H1 (cell line): ENCODE measurements around the gene F2. TPM values are rescaled to one million over a fixed set of nuclear protein-coding genes. Genes with fewer than 3 reads are reported as not detected.

Experiments
- CTCF ChIA-PET: fragments of 300-600 bp; sonication (Branson Sonifier 250); formaldehyde crosslinking; loops from one replicate; lab custom pipeline; 2021; ENCODE audit not compliant: partially characterized antibody; lab: Charles Lee
- POLR2A ChIA-PET: fragments of 300-600 bp; sonication (Branson Sonifier 250); formaldehyde crosslinking; loops from one replicate; lab custom pipeline; 2021; ENCODE audit warnings: inconsistent platforms; ENCODE audit not compliant: partially characterized antibody; lab: Charles Lee
- DNase-seq, 2 experiments: peaks; one replicate each; pipeline versions ENCODE4 v3.0.0 to v3.0.0-alpha.2; 2010 to 2022; ENCODE audit warnings: low spot score in 2 of 2, low read depth in 1 of 2, mixed read lengths in 1 of 2
- FAIRE-seq: peaks from 2 replicates; lab custom pipeline; 2011; peaks lifted over from hg19 to GRCh38; lab: Jason Lieb, UNC
- H2AFZ ChIP-seq: 2 replicates; pipeline ENCODE4 v1.8.1; 2012; ENCODE audit warnings: low read length, inconsistent platforms
- H2AK5ac ChIP-seq: 2 replicates; pipeline ENCODE4 v1.6.1; 2013; ENCODE audit warnings: low read depth, low read length
- H2BK120ac ChIP-seq: replicated peaks from 2 replicates; pipeline ENCODE3; 2013; ENCODE audit warnings: low read depth, low read length, inconsistent platforms
- H2BK12ac ChIP-seq: 2 replicates; pipeline ENCODE4 v1.6.1; 2013; ENCODE audit warnings: low read depth, low read length
- H2BK15ac ChIP-seq: 2 replicates; pipeline ENCODE4 v1.6.1; 2013; ENCODE audit warnings: low read length
- H2BK20ac ChIP-seq: 2 replicates; pipeline ENCODE4 v1.6.1; 2013; ENCODE audit warnings: low read length
- H2BK5ac ChIP-seq: 2 replicates; pipeline ENCODE4 v1.6.1; 2013; ENCODE audit warnings: low read depth, low read length
- H3K14ac ChIP-seq: 2 replicates; pipeline ENCODE4 v1.6.1; 2013; ENCODE audit warnings: inconsistent platforms; ENCODE audit not compliant: insufficient read length
- H3K18ac ChIP-seq: 2 replicates; pipeline ENCODE4 v1.6.1; 2013; ENCODE audit warnings: low read length; ENCODE audit errors: extremely low read depth
- H3K23ac ChIP-seq: 2 replicates; pipeline ENCODE4 v1.6.1; 2013; ENCODE audit warnings: inconsistent platforms; ENCODE audit not compliant: insufficient read length
- H3K23me2 ChIP-seq: 2 replicates; pipeline ENCODE4 v1.6.1; 2013; ENCODE audit warnings: low read depth, low read length
- H3K27ac ChIP-seq: 2 replicates; pipeline ENCODE4 v1.6.1; 2011; ENCODE audit warnings: low read depth, low read length, inconsistent platforms
- H3K27me3 ChIP-seq, 4 experiments: replicated peaks in 1 of 4; 1 replicate in 1 of 4; 2 replicates in 3 of 4; pipeline versions ENCODE4 v1.6.1 to v1.8.1; 2011 to 2013; ENCODE audit warnings: low read length in 3 of 4, mild to moderate bottlenecking in 3 of 4, inconsistent platforms in 2 of 4, mixed read lengths in 2 of 4, moderate library complexity in 1 of 4; ENCODE audit not compliant: control insufficient read depth in 3 of 4, insufficient read depth in 3 of 4; ENCODE audit errors: extremely low read depth in 1 of 4
- H3K36me3 ChIP-seq, 4 experiments: 2 replicates each; pipeline versions ENCODE4 v1.6.1 to v1.8.1; 2011 to 2013; ENCODE audit warnings: mild to moderate bottlenecking in 4 of 4, low read length in 3 of 4, moderate library complexity in 2 of 4, control low read depth in 1 of 4, inconsistent platforms in 1 of 4; ENCODE audit not compliant: insufficient read depth in 4 of 4, control insufficient read depth in 2 of 4
- H3K4ac ChIP-seq: replicated peaks from 2 replicates; pipeline ENCODE3; 2013; ENCODE audit warnings: low read length, low read depth, mixed read lengths, inconsistent platforms; ENCODE audit not compliant: insufficient read length
- H3K4me1 ChIP-seq, 4 experiments: replicated peaks in 1 of 4; 1 replicate in 1 of 4; 2 replicates in 3 of 4; pipeline versions ENCODE4 v1.6.1 to v1.8.1; 2011 to 2013; ENCODE audit warnings: low read length in 3 of 4, inconsistent platforms in 2 of 4, mixed read lengths in 1 of 4; ENCODE audit not compliant: insufficient read depth in 4 of 4, control insufficient read depth in 3 of 4
- H3K4me2 ChIP-seq, 2 experiments: 2 replicates each; pipeline versions ENCODE4 v1.6.1 to v1.8.1; 2011 to 2013; ENCODE audit warnings: low read depth in 2 of 2, low read length in 2 of 2, control low read depth in 1 of 2, inconsistent platforms in 1 of 2, mild to moderate bottlenecking in 1 of 2; ENCODE audit not compliant: insufficient read depth in 1 of 2
- H3K4me3 ChIP-seq, 4 experiments: fragments of 200-600, 300-600 bp in 1 of 4; sonication (generic), shearing (Covaris generic), sonication (Bioruptor Twin) in 1 of 4; 2 replicates each; pipeline versions ENCODE4 v1.5.1 to v1.8.1; 2011 to 2016; ENCODE audit warnings: low read length in 4 of 4, low read depth in 3 of 4, control low read depth in 2 of 4, inconsistent platforms in 2 of 4, mild to moderate bottlenecking in 2 of 4, mixed read lengths in 1 of 4, moderate library complexity in 1 of 4; ENCODE audit not compliant: insufficient read depth in 2 of 4; ENCODE audit errors: extremely low read depth in 1 of 4
- H3K56ac ChIP-seq: replicated peaks from 2 replicates; pipeline ENCODE3; 2013; ENCODE audit warnings: low read depth, mild to moderate bottlenecking, mixed read lengths, low read length, inconsistent platforms; ENCODE audit not compliant: insufficient read length
- H3K79me1 ChIP-seq: 2 replicates; pipeline ENCODE4 v1.6.1; 2013; ENCODE audit warnings: low read depth, low read length, control low read depth
- H3K79me2 ChIP-seq, 2 experiments: 2 replicates each; pipeline versions ENCODE4 v1.6.1 to v1.8.1; 2012 to 2013; ENCODE audit warnings: low read length in 2 of 2, mild to moderate bottlenecking in 2 of 2, inconsistent platforms in 1 of 2; ENCODE audit not compliant: insufficient read depth in 2 of 2, control insufficient read depth in 1 of 2
- H3K9ac ChIP-seq, 4 experiments: replicated peaks in 1 of 4; 1 replicate in 1 of 4; 2 replicates in 3 of 4; pipeline versions ENCODE4 v1.6.1 to v1.8.1; 2011 to 2013; ENCODE audit warnings: low read depth in 3 of 4, low read length in 3 of 4, control low read depth in 2 of 4, mild to moderate bottlenecking in 2 of 4, moderate library complexity in 2 of 4, inconsistent platforms in 1 of 4; ENCODE audit errors: extremely low read depth in 1 of 4
- H3K9me3 ChIP-seq, 2 experiments: 2 replicates each; pipeline versions ENCODE4 v1.6.1 to v1.8.1; 2012 to 2013; ENCODE audit warnings: mild to moderate bottlenecking in 2 of 2, moderate library complexity in 2 of 2, control low read depth in 1 of 2, inconsistent platforms in 1 of 2, low read depth in 1 of 2, low read length in 1 of 2, mixed read lengths in 1 of 2; ENCODE audit not compliant: insufficient read depth in 2 of 2
- H4K20me1 ChIP-seq, 2 experiments: replicated peaks in 1 of 2; 2 replicates each; pipeline versions ENCODE3 to v1.8.1; 2011 to 2013; ENCODE audit warnings: inconsistent platforms in 2 of 2, low read length in 2 of 2, mild to moderate bottlenecking in 1 of 2; ENCODE audit not compliant: insufficient read depth in 2 of 2, control insufficient read depth in 1 of 2
- H4K5ac ChIP-seq: 2 replicates; pipeline ENCODE4 v1.6.1; 2013; ENCODE audit warnings: low read length, low read depth, mixed read lengths, inconsistent platforms; ENCODE audit not compliant: insufficient read length
- H4K8ac ChIP-seq: 2 replicates; pipeline ENCODE4 v1.8.0; 2013; ENCODE audit warnings: mild to moderate bottlenecking, moderate library complexity, low read length, inconsistent platforms; ENCODE audit not compliant: insufficient read depth; ENCODE audit errors: extremely low read depth
- H4K91ac ChIP-seq: replicated peaks from 2 replicates; pipeline ENCODE3; 2013; ENCODE audit warnings: low read length, mixed read lengths, inconsistent platforms; ENCODE audit not compliant: insufficient read length
- CTBP2 ChIP-seq: IDR thresholded peaks from 2 replicates; pipeline ENCODE4 v1.7.0; 2011; ENCODE audit warnings: borderline replicate concordance, mild to moderate bottlenecking, moderate library complexity, mixed read lengths, low read length; ENCODE audit not compliant: insufficient read depth, insufficient read length
- EP300 ChIP-seq, 2 experiments: IDR thresholded peaks; 1 replicate in 1 of 2; 2 replicates in 1 of 2; pipeline ENCODE4 v1.6.1; 2011 to 2012; ENCODE audit warnings: low read depth in 2 of 2, low read length in 2 of 2, mild to moderate bottlenecking in 2 of 2, borderline replicate concordance in 1 of 2, inconsistent platforms in 1 of 2, moderate library complexity in 1 of 2
- FOSL1 ChIP-seq: IDR thresholded peaks from 2 replicates; pipeline ENCODE4 v1.6.1; 2011; ENCODE audit warnings: mild to moderate bottlenecking, low read depth, low read length, moderate library complexity; ENCODE audit not compliant: insufficient read depth
- JUND ChIP-seq: IDR thresholded peaks from 2 replicates; pipeline ENCODE4 v1.6.1; 2011; ENCODE audit warnings: mild to moderate bottlenecking, improper control_type of control experiment, low read length
- POLR2AphosphoS5 ChIP-seq: IDR thresholded peaks from 2 replicates; pipeline ENCODE4 v1.6.1; 2011; ENCODE audit warnings: low read depth, low read length
- RBBP5 ChIP-seq: IDR thresholded peaks from 2 replicates; pipeline ENCODE4 v1.7.1; 2012; ENCODE audit warnings: low read depth, mild to moderate bottlenecking, inconsistent platforms, low read length, moderate library complexity, borderline replicate concordance
- RFX5 ChIP-seq: IDR thresholded peaks from 2 replicates; pipeline ENCODE4 v1.6.1; 2011; ENCODE audit warnings: low read depth, low read length, improper control_type of control experiment, borderline replicate concordance
- WGBS, 2 experiments: shearing (Covaris generic) in 1 of 2; methylation state at CpG; one replicate each; pipeline versions ENCODE4 v1.1.6 to v1.1.7; 2013 to 2015; ENCODE audit warnings: low lambda C conversion rate in 2 of 2, mixed read lengths in 2 of 2, inconsistent platforms in 1 of 2, low coverage in 1 of 2, missing lambda C conversion rate in 1 of 2; ENCODE audit not compliant: insufficient replicate concordance in 2 of 2, insufficient coverage in 1 of 2, insufficient read length in 1 of 2; ENCODE audit errors: extremely low coverage in 1 of 2, missing lambda C conversion rate in 1 of 2; 5-methylcytosine and 5-hydroxymethylcytosine counted together
- polyA plus RNA-seq, 7 experiments: library from polyadenylated mRNA; depleted of rRNA in 3 of 7; stranded (reverse) in 5 of 7; unstranded in 2 of 7; fragments of >200 nt in 5 of 7; fragments of 200-250 nt in 2 of 7; gene quantifications; 1 replicate in 5 of 7; 2 replicates in 1 of 7; 4 replicates in 1 of 7; pipeline versions ENCODE4 v1.2.1 to v1.2.3, GENCODE V29; 2011 to 2013; ENCODE audit warnings: missing spikeins in 2 of 7, mixed read lengths in 2 of 7
- total RNA-seq: library from RNA; stranded (reverse); fragmentation: NEBNext Ultra II Directional; extraction: Animal tissue kit (Norgen Biotek cat#: 25700); gene quantifications from 2 replicates; pipeline ENCODE4 v1.2.1, GENCODE V29; 2021
- TF ChIP-seq, protein P1 (sequence below), 3 experiments: IDR thresholded peaks; 1 replicate in 2 of 3; 2 replicates in 1 of 3; pipeline versions ENCODE4 v1.5.1 to v1.6.1; 2011; ENCODE audit warnings: low read length in 3 of 3, mild to moderate bottlenecking in 3 of 3, inconsistent platforms in 2 of 3, low read depth in 1 of 3, moderate library complexity in 1 of 3; ENCODE audit not compliant: insufficient read depth in 1 of 3; ENCODE audit errors: control extremely low read depth in 1 of 3
- TF ChIP-seq, protein P2 (sequence below): IDR thresholded peaks from 2 replicates; pipeline ENCODE4 v1.6.1; 2012; ENCODE audit warnings: inconsistent platforms

The F2 gene
- total and polyA plus RNA-seq, 2 of the 8 experiments (the other 6 are each of a cell fraction or from before 2014, with no cell fraction given) = 0.11 TPM; not detected in 1

DNA sequence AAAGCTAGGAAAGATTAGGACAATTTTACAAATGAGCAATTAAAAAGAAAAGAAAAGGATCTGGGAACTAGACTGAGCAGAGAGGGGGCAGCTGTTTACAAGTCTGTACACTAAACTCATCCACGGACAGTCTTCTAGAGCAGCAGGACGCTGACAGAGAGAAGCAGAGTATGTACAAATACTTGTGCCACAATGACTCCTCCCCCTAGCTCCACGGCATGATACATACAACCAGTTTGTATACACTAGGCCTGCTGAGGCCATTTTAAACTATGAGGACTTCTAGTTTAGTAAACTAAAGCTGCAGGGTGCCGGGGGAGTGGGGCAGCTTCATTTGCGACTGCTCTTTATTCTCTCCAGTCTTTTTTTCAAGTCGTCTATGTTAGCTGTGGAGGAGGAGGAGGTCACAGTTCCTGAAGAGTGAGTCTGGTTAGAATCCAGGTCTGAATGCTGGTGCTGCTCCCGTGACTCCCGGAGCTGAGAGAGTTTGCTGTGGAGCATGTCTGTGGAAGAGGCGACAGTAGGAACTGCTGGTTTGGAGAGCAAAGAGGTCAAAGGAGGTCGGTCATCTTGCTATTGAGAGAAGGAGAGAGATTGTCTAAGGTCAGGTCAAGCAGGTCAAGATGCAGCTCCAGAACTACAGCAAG is 24.8 kb downstream of the F2 start:
- H2BK15ac ChIP-seq = no peak overlapping the region
- DNase-seq (no peak), FAIRE-seq (no peak)
- no peak overlapping the region for H2BK20ac ChIP-seq
- H4K5ac ChIP-seq = no peak overlapping the region
- H3K4me1 ChIP-seq = peaks cover 0 to under 1% (median 0%) of the 10 kb centered on the region in 4 experiments; a peak in 1 of 7 replicates
- POLR2A ChIA-PET = interaction anchor here (1.0 kb wide), 1 partner anchor 9 kb away, joined by 3 read pairs; no protein-coding TSS in a partner anchor
- no peaks in the 10 kb centered on the region for H4K20me1 ChIP-seq
- H3K9me3 ChIP-seq = no peaks in the 10 kb centered on the region
- no peak overlapping the region for H2BK12ac ChIP-seq
- no peaks in the 10 kb centered on the region for H3K27me3 ChIP-seq
- no peak overlapping the region for H3K9ac ChIP-seq
- H3K23ac ChIP-seq = no peak overlapping the region
- TF ChIP-seq EP300 (IDR thresholded peaks at IDR 0.05; ENCODE audit: borderline replicate concordance in 1 of 2, low read depth in 2 of 2, low read length in 2 of 2) (no peak), JUND (no peak), RBBP5 (no peak), RFX5 (no peak), CTBP2 (no peak), FOSL1 (no peak), POLR2AphosphoS5 (no peak)
- TF ChIP-seq, protein P1, sequence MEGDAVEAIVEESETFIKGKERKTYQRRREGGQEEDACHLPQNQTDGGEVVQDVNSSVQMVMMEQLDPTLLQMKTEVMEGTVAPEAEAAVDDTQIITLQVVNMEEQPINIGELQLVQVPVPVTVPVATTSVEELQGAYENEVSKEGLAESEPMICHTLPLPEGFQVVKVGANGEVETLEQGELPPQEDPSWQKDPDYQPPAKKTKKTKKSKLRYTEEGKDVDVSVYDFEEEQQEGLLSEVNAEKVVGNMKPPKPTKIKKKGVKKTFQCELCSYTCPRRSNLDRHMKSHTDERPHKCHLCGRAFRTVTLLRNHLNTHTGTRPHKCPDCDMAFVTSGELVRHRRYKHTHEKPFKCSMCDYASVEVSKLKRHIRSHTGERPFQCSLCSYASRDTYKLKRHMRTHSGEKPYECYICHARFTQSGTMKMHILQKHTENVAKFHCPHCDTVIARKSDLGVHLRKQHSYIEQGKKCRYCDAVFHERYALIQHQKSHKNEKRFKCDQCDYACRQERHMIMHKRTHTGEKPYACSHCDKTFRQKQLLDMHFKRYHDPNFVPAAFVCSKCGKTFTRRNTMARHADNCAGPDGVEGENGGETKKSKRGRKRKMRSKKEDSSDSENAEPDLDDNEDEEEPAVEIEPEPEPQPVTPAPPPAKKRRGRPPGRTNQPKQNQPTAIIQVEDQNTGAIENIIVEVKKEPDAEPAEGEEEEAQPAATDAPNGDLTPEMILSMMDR (IDR thresholded peaks at IDR 0.05; ENCODE audit: control extremely low read depth in 1 of 3, insufficient read depth in 1 of 3, low read depth in 1 of 3, low read length in 3 of 3) = no peak
- TF ChIP-seq, protein P2, sequence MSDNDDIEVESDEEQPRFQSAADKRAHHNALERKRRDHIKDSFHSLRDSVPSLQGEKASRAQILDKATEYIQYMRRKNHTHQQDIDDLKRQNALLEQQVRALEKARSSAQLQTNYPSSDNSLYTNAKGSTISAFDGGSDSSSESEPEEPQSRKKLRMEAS = no peak
- no peak overlapping the region for H3K4me2 ChIP-seq
- H2AK5ac ChIP-seq = no peak overlapping the region
- CTCF ChIA-PET = interaction anchor here (0.6 to 1.4 kb wide), 6 partner anchors 9 to 419 kb away, joined by 3 to 5 read pairs (median 3); no protein-coding TSS in a partner anchor
- no peak overlapping the region for H3K18ac ChIP-seq
- H2AFZ ChIP-seq = no peak overlapping the region
- no peak overlapping the region for H2BK120ac ChIP-seq
- no peak overlapping the region for H3K56ac ChIP-seq
- H3K79me2 ChIP-seq = no peaks in the 10 kb centered on the region
- no peaks in the 10 kb centered on the region for H3K79me1 ChIP-seq
- H2BK5ac ChIP-seq = no peak overlapping the region
- H3K36me3 ChIP-seq = peaks cover 19 to 74% (median 61%) of the 10 kb centered on the region in 4 experiments
- no peak overlapping the region for H4K8ac ChIP-seq
- WGBS, 2 experiments = 84% methylated on average over 10 of the region's 10 CpGs; no CpG with 5 or more reads in 1 of the 2 experiments
- H3K23me2 ChIP-seq = no peaks in the 10 kb centered on the region
- no peak overlapping the region for H3K27ac ChIP-seq
- H3K4ac ChIP-seq = no peak overlapping the region
- H3K14ac ChIP-seq = no peak overlapping the region
- H3K4me3 ChIP-seq = no peak overlapping the region
- H4K91ac ChIP-seq = no peak overlapping the region
